Transverse colon (tissue), 4 donors: ENCODE data around the gene ARIH1.

Experiments
- EP300 ChIP-seq: sonication (generic); formaldehyde crosslinking; IDR thresholded peaks from one replicate; pipeline ENCODE4 v1.6.1; 2017; ENCODE audit warnings: antibody characterized with exemption, low read depth
- POLR2A ChIP-seq: fragments of 450-650 bp; IDR thresholded peaks from one replicate; pipeline ENCODE4 v1.6.1; 2016; ENCODE audit warnings: antibody characterized with exemption, mild to moderate bottlenecking, moderate library complexity
- POLR2AphosphoS5 ChIP-seq, 3 donors: sonication (generic); formaldehyde crosslinking; IDR thresholded peaks; one replicate each; pipeline ENCODE4 v1.6.1; 2016; ENCODE audit warnings: antibody characterized with exemption in 3 of 3
- TF ChIP-seq, protein P1 (sequence below), 5 experiments: fragments of 200-600 bp in 3 of 5; fragments of 450-650 bp in 2 of 5; sonication (generic) in 3 of 5; IDR thresholded peaks; 1 replicate in 2 of 5; 2 replicates in 3 of 5; pipeline ENCODE4 v1.5.1; 2016 to 2017; ENCODE audit warnings: antibody characterized with exemption in 5 of 5, inconsistent platforms in 3 of 5, mild to moderate bottlenecking in 2 of 5, moderate library complexity in 1 of 5

- TF ChIP-seq POLR2A = no peak
- TF ChIP-seq, protein P1, sequence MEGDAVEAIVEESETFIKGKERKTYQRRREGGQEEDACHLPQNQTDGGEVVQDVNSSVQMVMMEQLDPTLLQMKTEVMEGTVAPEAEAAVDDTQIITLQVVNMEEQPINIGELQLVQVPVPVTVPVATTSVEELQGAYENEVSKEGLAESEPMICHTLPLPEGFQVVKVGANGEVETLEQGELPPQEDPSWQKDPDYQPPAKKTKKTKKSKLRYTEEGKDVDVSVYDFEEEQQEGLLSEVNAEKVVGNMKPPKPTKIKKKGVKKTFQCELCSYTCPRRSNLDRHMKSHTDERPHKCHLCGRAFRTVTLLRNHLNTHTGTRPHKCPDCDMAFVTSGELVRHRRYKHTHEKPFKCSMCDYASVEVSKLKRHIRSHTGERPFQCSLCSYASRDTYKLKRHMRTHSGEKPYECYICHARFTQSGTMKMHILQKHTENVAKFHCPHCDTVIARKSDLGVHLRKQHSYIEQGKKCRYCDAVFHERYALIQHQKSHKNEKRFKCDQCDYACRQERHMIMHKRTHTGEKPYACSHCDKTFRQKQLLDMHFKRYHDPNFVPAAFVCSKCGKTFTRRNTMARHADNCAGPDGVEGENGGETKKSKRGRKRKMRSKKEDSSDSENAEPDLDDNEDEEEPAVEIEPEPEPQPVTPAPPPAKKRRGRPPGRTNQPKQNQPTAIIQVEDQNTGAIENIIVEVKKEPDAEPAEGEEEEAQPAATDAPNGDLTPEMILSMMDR (IDR thresholded peaks at IDR 0.05) = no peak
- no peak for TF ChIP-seq EP300
- TF ChIP-seq POLR2AphosphoS5 (IDR thresholded peaks at IDR 0.05) = no peak
Measured at GRCh38 chr15:72541674-72542073, 67.5 kb downstream of the ARIH1 start.
